HG03064 (cell line): ENCODE data around the gene CALD1.

Experiments
- ATAC-seq: cut with Tn5 transposase; IDR thresholded peaks from one replicate; pipeline ENCODE4 v1.9.1; 2021; ENCODE audit warnings: low read depth; ENCODE audit not compliant: unreplicated experiment

The CALD1 gene

DNA sequence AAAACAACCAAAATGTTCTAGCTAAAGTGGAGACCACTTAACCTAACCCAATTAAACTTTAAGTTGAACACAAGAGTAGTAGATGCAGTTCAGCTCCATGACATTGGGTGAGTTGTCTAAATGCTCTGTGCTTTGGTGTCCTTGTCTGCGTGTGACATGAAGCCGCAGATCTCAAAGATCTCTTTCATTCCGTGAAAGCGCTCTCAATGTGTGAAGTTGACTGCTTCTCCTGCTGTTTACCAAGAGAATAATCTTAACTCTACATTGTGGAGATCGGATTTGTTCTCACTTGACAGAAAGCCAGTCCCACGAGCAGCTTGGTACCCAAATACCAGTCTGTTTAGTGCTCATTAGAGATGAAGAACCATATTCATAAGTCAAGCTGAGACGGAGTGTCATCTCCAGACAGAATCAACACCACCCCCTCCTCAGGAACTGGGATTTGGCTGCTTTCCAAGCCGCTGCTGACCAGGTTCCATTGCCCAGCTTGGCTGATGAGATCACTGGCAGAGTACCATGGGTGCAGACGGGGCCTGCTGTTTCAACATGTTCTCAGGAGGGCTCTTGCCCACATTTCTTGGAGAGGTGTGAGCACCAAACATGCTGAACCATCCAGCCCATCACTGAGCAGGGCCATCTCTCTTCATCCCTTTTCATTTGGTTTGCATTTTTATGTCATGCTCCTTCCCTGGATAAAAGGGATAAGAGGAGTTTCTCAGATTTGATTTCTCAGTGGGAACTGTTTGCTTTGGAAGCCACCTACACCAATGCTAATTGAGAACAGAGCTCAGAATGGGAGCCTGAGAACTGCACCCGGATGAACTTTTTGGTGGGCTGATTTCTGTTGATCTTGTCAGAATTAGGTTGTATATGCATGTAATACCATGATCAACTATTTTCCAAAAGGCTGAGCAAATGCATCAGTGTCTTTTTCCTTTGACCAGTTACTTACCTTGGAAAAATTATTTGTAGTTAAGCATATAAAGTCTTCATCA lies 111.1 kb downstream of the CALD1 start:
- no peak for ATAC-seq

- no peak for ATAC-seq
Observed at GRCh38 chr7:134891262-134891695, 111.8 kb downstream of the CALD1 start.

DNA sequence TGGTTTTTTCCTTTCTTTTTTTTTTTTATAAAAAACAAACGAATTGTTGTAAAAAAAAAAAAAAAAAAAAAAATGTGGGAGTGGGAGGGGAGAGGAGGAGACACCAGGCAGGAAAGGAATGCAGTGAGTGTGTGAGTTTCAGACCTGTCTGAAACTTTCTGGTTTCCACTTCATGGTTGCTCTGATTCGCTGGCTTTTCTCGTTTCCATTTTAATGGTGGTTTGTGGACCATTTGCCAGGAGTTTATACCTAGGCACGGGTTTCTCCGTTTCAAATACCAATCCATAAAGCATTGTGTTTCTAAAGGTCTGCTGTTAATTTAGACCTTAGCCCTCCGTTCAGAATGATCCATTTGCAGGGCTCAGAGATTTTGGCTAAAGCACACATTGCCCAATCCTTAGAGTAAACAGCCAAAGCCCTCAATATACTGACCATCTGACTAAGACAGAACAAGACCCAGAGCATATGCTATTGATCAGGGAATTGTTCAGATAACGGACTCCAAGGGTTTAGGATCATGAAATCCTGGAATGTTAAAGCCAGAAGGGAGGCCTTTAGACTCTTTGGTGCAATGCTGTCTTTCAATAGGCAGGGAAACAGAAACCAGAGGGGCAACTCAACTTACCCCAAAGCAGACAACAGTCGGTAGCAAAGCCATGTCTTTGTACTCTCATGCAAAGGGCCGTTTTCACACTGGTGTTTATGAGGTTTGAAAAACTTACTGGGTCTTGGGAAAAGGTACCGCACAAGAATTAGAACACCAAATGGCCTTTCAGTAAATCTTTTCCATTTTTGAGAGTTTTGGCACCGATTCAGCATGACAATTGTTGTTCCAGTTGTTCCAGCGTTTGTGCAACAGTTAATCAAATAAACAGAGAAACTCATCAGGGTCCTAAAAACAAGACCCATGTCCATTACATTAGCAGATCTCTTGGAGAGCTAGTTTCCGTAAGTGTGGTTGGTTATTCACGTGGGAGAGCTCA lies 112.6 kb downstream of the CALD1 start:
- ATAC-seq, result no peak

- ATAC-seq, result no peak
Observed at GRCh38 chr7:134892963-134893362, 113.5 kb downstream of the CALD1 start.

DNA sequence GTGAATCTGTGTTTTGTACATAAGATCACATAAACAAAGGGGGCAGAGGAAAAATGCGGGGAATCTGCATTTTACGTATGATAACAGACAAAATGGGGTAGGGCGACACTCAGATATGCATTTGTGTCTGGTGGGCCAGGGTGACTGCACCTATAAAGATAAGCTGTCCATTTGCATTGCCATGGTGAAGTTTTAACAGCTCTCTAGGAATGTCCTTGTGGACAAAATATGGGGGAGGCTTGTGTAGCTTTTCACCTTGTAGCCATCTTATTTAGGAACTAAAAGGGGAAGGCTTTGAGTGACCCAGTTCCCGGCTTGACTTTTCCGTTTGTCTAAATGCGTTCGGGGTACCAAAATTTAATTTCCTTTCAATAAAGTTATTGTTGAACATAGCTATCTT lies 114.5 kb downstream of the CALD1 start:
- ATAC-seq, result no peak

DNA sequence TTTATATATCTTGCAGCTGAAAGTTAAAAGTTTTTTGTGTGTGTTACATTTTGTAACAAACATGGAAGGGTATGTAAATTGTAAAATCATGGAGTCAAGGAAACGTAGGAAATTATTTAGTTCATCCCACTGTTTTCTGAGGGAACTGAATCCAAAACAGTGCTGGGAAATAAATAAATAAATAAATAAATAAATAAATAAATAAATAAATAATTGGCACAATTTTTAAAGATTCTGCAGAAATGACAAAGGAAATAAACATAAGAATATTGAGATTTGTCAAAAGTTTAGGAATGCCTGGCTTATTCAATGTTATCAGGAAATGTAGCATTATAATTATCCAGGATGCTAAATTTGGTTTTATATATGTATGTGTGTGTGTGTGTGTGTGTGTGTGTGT lies 115.5 kb downstream of the CALD1 start:
- no peak for ATAC-seq

DNA sequence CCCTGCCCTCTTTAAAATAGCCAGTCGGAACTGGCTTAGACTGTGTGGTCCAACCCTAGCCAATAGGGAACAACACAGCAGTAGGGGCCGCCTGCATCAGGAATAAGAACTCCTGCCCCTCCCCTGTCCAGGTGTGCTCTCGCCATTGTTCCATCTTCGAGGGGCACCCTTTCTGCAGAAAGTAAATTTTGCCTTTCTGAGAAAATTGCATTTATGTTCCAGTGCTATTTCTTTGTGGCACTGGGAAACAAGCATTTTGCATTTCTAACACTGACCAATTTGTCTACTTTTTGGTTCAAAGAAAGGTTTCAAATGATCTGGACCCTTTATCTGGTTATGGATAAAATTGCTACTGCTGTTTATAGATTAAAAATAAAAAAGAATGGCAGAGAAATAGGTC lies 116.6 kb downstream of the CALD1 start:
- ATAC-seq, result no peak

DNA sequence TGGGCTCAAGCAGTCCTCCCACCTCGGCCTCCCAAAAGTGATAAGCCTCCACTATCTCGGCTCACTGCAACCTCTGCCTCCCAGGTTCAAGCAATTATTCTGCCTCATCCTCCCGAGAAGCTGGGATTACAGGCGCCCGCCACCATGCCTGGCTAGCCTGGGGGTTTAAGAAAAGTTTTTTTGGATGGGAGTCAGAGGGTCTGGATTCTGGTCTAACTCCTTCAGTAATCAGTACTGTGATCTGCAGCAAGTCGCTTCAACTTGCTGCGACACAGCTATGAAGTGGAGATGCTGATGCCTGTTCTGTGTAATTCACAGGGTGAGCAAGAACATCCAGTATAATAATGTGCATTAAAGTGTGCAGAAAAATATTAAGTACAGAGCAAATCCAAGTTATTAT lies 118.5 kb downstream of the CALD1 start:
- no peak for ATAC-seq

DNA sequence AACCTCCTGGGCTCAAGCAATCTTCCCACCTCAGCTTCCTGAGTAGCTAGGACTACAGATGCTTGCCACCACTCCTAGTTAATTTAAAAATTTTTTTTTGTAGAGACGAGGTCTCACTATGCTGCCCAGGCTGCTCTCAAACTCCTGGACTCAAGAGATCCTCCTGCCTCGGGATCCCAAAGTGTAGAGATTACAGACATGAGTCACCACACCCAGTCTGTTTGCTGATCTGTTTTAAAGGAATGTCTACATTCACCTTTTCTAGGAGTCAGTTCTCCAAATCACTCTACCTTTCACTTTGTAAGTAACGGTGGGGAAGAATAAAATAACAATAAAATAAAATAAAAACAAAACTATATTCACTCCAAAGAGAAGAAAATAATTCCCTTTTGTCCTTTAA lies 120.3 kb downstream of the CALD1 start:
- ATAC-seq, result no peak

- peak; percentile 81 for ATAC-seq
Observed at GRCh38 chr7:134900166-134900982, 120.9 kb downstream of the CALD1 start.

DNA sequence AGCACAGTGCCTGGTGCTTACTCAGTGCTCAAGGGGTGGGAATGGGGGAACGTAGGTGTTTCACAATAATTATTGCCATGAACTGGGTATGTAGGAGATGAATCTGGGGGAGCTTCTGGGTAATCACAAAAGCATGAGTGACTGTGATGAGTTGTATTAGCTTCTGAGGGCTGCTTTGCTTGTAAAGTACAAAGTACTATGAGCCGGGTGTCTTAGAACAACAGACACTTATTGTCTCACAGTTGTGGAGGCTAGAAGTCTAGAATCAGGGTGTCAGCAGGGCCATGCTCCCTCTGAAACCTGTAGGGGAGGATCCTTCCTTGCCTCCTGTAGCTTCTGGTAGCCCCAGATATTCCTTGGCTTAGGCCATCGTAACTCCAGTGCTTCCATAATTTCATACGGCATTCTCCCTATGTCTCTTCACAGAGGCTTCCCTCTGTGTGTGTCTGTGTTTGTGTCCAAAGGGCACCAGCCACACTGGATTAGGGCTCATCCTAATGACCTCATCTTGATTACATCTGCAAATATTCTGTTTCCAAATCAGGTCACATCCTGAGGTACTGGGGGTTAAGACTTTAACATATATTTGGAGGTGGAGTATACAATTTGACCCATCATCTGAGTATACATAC lies 122.1 kb downstream of the CALD1 start:
- ATAC-seq, result no peak

GRCh38 chr7:134902058-134902457 lies 122.6 kb downstream of the CALD1 start:
- ATAC-seq, result no peak

- no peak for ATAC-seq
Observed at GRCh38 chr7:134903073-134903790, 123.8 kb downstream of the CALD1 start.

GRCh38 chr7:134905375-134905774 lies 125.9 kb downstream of the CALD1 start:
- ATAC-seq, result no peak

GRCh38 chr7:134907000-134907399 lies 127.6 kb downstream of the CALD1 start:
- ATAC-seq, result no peak

GRCh38 chr7:134907639-134908038 lies 128.2 kb downstream of the CALD1 start:
- ATAC-seq, result no peak

- no peak for ATAC-seq
Observed at GRCh38 chr7:134908289-134908688, 128.9 kb downstream of the CALD1 start.

GRCh38 chr7:134910214-134910890 lies 130.9 kb downstream of the CALD1 start:
- no peak for ATAC-seq

DNA sequence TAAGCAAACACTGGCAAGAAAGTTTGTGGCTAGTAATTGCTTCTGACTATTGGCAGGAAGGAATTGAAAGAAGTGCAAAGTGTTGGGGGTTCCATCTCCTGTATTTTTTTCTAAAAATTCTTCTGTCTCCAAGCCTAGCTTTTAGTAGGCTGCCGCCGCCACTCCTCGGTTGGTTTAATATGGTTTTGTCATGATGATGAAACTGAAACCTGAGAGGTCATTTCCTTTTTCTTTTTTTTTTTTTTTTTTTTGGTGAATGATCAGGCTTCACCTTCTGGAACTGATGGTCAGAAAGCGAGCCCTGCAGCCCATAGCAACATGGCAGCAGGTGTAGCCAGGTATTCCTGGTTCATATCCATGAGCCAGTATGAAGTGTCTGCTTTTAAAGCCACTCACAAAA lies 131.5 kb downstream of the CALD1 start:
- no peak for ATAC-seq
